Raji (cell line): ENCODE data around the gene CD99L2.

Experiments used
- POLR2A ChIP-seq: IDR thresholded peaks from 2 replicates; pipeline ENCODE4 v1.6.1; 2011; ENCODE audit warnings: low read depth, low read length, control low read depth; ENCODE audit not compliant: insufficient read depth

The CD99L2 gene

DNA sequence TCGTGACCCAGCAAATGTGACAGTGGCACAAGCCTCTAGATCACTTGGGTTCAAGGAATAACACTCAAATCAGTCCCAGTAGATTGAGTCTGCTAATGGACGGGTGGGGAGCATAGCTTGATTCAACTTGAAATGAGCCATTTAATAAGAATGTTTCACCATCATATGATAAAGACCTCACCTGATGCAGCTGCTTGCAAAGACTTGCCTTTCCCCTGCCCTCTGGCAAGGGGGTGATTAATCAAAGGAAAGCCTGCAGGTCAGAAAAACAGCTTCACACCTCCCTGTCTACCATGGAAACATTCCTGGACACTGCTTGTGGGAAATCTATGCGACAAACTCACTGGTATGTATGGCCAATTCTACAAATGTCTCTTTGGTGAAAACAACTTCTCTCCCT lies 54.5 kb downstream of the CD99L2 start:
- TF ChIP-seq POLR2A: no peak

DNA sequence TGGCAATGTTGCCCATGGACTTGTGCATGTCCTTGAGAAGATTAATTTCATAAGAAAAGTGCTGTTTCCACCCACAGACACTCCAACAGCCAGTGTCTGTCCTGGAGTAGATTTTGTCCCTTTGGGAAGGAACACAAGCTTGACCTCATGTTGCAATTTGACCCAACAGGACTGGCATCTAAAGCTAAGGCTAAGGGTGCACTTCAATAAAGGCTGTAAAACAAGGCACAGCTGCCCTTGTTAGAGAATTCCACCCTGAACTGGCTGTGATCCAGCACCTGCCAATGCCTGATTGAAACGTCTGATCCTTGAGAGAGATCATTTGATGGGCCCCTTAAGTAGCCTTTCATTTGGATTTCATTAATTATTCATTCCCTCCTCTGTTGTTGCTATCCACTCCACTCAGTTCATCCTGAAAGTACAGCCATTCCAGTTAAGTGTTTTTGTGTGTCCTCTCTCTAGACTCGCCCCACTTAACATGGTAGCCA lies 56.2 kb downstream of the CD99L2 start:
- no peak for TF ChIP-seq POLR2A

DNA sequence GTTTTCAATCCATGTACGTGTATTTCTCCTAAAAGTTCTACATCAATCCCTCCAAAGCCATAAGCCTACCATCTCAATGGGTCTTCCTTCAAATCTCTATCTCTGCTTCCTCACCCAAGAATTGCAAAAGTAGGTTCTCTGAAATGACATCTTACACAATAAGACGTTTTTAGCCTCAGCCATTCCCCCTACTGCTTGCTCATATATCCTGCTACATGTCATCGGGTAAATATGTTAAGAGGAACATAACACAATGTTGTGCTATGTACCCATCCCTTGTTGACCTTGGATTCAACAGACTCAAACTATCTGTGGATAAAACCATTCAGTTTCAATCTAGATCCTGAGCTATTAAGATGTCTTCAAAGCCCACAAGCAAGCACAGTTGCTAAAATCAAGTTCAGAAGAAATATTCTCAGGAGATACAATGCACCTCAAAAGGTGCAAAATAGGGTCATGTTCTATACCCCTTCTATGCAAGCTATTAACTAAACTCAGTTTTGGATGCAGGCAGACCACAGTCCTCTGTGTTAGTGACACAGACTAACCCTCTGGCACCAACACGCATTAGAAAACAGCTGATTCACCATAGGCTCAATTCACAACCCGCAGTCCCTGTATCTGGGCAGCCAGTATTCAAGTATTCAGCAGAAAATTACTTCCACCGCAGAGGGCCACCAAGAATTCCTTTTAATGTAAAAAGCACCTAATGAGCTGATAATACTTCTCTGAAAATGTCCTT lies 56.8 kb downstream of the CD99L2 start:
- no peak for TF ChIP-seq POLR2A

DNA sequence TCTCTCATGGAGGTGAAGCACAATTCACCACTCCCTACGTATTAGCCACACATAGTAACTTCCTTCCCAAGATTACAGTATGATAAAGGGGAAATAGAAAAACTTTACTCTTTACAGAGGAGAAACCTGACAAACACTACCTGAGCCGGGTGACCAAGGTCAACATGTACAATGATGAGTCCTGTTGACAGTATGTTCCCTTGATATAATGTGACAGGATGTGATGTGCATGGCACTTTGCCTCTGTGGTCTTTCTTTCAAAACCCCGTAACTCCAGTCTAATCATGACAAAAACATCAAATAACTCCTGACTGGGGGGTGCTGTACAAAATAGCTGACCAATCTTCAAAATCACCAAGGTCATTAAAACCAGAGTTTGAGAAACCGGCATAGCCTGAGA lies 60.6 kb downstream of the CD99L2 start:
- no peak for TF ChIP-seq POLR2A

DNA sequence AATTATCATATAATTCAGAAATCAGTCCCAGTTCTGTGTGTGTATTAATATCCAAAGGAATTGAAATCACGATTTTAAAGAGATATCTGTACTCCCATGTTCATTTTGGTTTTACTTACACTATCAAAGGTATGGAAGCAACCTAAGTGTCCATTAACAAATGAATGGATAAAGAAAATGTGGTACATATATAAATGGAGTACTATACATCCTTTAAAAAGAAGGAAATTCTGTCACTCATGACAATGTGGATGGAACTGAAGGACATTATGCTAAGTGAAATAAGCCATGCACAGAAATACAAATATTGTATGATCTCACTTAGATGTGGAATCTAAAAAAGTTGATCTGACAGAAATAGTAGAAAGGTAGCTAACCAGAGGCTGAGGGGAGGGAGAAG lies 63.8 kb downstream of the CD99L2 start:
- TF ChIP-seq POLR2A: no peak

DNA sequence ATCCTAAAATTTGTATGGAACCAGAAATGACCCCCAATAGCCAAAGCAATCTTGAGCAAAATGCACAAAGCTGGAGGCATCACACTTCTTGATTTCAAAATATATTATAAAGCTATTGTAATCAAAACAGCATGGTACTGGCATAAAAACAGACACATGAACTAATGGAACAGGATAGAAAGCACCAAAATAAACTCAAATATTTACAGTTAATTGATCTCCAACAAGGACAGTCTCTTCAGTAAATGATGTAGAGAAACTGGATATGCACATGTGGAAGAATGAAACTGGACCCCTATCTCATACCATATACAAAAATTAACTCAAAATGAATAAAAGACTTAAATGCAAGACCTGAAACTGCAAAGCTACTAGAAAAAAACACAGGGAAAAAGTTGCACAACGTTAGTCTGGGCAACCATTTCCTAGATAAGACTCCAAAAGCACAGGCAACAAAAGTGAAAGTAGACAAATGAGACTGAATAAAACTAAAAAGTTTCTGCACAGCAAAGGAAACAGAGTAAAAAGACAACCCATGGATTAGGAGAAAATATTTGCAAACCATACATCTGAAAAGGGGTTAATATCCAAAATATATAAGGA lies 64.9 kb downstream of the CD99L2 start:
- TF ChIP-seq POLR2A: no peak

DNA sequence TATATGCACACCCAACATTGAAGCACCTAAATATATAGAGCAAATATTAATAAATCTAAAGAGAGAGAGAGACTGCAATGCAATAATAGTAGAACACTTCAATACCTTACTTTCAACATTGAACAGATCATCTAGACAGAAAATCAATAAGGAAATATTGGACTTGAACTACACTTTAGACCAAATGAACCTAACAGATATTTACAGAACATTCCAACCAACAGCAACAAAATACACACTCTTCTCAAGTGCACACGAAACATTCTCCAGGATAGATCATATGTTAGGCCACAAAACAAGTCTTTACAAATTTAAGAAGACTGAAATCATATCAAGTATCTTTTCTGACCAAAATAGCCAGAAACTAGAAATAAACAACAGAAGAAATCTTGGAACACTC lies 66.6 kb downstream of the CD99L2 start:
- no peak for TF ChIP-seq POLR2A

DNA sequence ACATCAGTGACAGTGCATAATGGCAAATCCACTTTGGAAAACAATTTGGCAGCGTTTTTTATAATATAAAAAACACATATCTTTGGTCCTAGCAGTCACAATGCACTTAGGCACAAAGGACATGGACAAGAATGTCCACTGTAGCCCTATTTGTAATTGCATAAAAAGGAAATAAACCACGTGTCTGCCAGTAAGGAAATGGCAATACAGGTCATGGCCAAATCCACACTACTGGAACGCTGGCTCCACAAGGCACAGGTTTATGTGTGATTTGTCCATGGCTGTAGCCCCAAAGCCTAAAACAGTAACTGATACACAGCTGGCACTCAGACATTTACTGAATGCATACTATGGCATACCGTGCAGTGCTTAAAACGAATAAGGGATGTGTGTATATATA lies 69.7 kb downstream of the CD99L2 start:
- TF ChIP-seq POLR2A: no peak

DNA sequence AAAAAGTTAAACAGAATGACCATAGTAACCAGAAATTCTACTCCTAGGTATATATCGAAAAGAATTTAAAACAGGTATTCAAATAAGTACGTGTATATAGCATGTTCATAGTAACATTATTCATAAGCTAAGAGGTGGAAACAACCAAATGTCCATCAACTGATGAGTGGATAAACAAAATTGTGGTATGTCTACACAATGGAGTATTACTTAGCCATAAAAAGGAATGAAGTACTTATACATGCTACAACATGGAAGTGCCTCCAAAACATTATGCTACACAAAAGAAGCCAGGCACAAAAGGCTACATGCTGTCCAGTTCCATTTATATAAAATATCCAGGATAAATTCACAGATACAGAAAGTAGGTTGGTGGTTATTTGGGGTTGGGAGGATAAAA lies 76.5 kb downstream of the CD99L2 start:
- TF ChIP-seq POLR2A: no peak

DNA sequence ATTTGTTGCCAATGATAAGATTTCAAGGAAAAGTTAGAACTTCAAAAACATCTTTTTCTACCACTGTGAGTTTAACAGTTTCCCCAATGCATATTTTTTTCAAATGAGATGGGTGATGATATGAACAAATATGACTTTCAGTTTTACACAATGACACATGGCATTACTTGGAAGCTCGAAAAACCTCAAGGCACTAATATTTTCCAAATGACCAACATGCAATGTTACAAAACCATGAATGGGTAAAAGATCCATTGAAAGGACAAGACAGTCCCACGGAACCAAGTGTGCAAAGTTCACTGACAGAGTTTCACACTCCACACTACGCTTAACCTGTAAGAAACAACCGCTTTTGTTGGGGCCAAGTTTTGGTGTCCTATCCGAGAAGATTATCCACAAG lies 84.5 kb downstream of the CD99L2 start:
- TF ChIP-seq POLR2A: no peak

DNA sequence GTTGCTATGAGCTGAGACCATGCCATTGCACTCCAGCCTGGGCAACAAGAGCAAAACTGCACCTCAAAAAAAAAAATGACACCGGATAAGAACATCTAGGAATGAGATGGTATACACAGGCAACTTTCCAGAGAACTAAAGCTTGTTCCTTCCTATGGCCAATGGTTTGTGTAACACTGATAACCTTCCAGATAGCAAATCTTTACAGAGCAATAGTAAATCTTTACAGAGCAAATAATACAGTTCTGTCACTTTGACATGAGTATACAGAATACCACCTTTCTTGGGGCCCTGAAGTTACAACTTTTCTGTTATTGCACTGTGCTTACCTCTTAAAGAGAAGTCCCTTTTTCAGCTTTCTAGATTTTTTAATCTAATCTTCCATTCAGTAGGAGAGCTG lies 91.6 kb downstream of the CD99L2 start:
- no peak for TF ChIP-seq POLR2A

DNA sequence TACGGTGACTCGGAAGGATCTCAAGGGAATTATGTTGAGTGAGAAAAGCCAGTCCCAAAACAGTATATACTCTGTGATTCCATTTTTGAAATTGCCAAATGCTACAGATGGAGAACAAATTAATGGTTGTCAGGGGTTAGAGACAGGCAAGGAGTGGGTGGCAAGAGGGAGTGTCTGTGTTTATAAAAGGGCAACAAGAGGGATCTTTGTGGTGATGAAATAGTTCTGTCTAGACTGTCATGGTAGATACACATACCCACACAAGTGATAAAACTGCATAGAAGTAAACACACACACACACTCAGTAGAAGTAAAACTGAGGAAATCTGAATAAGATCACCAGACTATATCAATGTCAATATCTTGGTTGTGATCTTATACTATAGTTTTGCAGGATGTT lies 92.7 kb downstream of the CD99L2 start:
- TF ChIP-seq POLR2A: no peak

DNA sequence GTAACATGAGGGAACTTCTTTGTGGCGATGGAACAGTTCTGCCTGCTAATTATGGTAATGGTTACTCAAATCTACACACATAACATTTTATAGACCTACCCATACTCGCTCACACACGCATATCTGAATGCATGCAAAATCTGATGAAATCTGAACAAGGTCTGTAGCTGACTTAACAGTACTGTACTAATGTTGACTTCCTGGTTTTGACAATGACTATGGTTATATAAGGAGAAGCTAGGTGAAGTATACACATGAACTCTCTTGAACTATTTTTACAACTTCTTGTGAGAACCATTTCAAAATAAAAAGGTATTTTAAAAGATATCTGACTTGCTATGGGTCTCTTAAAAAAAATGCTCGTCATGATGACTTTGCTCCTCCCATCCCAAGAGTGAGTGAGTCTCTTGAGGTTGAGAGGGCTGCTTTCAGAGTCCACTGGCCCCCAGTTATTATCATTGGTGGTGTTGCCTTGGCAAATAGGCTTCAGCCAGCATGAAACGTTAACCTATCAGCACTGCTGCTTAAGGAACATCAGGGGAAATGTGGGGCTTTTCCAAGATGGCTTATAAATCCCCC lies 105.4 kb downstream of the CD99L2 start:
- TF ChIP-seq POLR2A: no peak

DNA sequence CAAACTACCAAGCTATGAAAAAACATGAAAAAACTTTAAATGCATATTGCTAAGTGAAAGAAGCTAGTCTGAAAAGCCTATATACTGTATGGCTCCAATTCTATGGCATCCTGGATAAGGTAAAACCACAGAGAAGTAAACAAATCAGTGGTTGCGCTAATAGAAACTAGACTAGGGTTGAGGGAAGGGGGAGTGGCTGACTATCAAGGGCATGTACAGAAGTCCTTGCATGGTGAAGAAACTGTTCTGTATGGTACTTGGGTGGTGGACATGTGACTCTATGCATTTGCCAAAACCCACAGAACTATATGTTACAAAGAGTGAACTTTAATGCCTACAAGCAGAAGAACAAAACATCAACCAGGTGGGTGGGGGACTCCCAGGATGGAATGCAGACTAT lies 108.4 kb downstream of the CD99L2 start:
- no peak for TF ChIP-seq POLR2A

DNA sequence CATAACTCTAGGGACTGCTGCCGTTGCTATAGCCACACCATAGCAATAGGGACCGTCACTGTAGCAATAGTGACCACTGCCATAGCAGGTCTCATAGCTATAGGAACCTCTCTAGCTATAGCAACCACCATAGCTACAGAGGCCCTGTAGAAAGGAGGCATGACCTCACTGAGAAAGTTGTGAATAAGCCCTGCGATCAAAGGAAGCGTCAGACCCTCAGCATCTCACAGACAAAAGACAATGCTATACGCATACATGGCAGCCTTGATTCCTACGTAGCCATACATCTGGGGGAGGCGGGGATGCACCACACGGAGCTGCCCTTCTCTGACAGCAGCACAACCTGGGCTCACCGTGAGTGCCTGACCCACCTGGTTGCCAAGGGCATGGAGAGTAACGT lies 116.8 kb downstream of the CD99L2 start:
- TF ChIP-seq POLR2A: no peak

DNA sequence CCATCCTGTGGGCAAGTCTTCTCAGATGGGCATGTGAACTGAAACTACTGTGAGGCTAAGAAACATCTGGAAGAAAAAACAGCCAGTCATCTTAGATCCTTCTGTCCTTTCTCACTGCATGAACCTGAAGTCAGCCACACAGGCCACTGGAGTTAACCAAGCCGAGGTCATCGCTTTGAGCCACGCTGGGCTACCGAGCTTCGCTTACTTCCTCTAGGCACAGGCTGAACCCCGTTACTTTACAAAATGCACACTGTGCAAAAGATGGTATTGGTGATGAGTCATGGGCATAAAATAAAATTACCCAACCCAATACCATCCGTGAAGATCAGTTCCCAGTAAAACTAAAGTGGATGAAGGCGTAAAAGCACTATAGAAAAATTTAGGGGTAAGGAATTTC lies 119.1 kb downstream of the CD99L2 start:
- no peak for TF ChIP-seq POLR2A
